Measurements from ENCODE around the gene NUAK1.

DNA sequence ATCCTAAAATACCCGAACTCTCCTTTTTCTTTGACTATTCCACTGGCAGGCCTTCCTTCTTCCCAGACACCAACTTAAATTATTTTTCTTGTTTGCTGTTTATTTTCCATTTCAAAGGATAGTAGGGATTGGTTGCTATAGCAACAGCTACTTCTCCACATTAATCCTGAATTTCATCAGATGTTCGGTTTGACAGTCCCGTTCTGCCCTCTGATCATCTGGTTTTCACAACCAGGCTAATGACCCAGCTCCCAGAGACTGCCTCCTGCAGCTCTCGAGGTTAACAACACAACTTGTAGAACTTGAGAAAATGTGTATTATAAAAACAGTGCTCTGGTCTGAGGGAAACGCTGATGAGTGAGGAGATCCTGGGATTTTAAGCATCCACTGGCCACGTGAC, 45.5 kb downstream of the NUAK1 start:
- TF ChIP-seq, protein P1, sequence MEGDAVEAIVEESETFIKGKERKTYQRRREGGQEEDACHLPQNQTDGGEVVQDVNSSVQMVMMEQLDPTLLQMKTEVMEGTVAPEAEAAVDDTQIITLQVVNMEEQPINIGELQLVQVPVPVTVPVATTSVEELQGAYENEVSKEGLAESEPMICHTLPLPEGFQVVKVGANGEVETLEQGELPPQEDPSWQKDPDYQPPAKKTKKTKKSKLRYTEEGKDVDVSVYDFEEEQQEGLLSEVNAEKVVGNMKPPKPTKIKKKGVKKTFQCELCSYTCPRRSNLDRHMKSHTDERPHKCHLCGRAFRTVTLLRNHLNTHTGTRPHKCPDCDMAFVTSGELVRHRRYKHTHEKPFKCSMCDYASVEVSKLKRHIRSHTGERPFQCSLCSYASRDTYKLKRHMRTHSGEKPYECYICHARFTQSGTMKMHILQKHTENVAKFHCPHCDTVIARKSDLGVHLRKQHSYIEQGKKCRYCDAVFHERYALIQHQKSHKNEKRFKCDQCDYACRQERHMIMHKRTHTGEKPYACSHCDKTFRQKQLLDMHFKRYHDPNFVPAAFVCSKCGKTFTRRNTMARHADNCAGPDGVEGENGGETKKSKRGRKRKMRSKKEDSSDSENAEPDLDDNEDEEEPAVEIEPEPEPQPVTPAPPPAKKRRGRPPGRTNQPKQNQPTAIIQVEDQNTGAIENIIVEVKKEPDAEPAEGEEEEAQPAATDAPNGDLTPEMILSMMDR (IDR thresholded peaks at IDR 0.05; ENCODE audit: poor library complexity, severe bottlenecking), result no peak
- TF ChIP-seq, protein P2, sequence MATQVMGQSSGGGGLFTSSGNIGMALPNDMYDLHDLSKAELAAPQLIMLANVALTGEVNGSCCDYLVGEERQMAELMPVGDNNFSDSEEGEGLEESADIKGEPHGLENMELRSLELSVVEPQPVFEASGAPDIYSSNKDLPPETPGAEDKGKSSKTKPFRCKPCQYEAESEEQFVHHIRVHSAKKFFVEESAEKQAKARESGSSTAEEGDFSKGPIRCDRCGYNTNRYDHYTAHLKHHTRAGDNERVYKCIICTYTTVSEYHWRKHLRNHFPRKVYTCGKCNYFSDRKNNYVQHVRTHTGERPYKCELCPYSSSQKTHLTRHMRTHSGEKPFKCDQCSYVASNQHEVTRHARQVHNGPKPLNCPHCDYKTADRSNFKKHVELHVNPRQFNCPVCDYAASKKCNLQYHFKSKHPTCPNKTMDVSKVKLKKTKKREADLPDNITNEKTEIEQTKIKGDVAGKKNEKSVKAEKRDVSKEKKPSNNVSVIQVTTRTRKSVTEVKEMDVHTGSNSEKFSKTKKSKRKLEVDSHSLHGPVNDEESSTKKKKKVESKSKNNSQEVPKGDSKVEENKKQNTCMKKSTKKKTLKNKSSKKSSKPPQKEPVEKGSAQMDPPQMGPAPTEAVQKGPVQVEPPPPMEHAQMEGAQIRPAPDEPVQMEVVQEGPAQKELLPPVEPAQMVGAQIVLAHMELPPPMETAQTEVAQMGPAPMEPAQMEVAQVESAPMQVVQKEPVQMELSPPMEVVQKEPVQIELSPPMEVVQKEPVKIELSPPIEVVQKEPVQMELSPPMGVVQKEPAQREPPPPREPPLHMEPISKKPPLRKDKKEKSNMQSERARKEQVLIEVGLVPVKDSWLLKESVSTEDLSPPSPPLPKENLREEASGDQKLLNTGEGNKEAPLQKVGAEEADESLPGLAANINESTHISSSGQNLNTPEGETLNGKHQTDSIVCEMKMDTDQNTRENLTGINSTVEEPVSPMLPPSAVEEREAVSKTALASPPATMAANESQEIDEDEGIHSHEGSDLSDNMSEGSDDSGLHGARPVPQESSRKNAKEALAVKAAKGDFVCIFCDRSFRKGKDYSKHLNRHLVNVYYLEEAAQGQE (IDR thresholded peaks at IDR 0.05; ENCODE audit: borderline replicate concordance), result no peak
- TF ChIP-seq EZH2 (IDR thresholded peaks at IDR 0.05; ENCODE audit: borderline replicate concordance, insufficient read depth, low read length, poor library complexity, severe bottlenecking) (no peak), MXI1 (conservative IDR thresholded peaks at IDR 0.05; ENCODE audit: poor library complexity, severe bottlenecking) (no peak)
